Fibroblast of skin of scalp (primary cell): Measurements from ENCODE around the gene PLAAT4. TPM values are rescaled to one million over a fixed set of nuclear protein-coding genes. Genes with fewer than 3 reads are reported as not detected.

ENCODE experiments used
- DNase-seq: peaks from one replicate; pipeline ENCODE4 v3.0.0-alpha.2; 2013
- polyA plus RNA-seq, 2 experiments: library from polyadenylated mRNA; unstranded; fragments of 120-200 nt; gene quantifications; one replicate each; pipeline ENCODE4 v1.2.1, GENCODE V29; 2013; ENCODE audit not compliant: insufficient read length in 2 of 2

PLAAT4 gene, protein sequence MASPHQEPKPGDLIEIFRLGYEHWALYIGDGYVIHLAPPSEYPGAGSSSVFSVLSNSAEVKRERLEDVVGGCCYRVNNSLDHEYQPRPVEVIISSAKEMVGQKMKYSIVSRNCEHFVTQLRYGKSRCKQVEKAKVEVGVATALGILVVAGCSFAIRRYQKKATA
- polyA plus RNA-seq (2013, experiment 1 of 2; ENCODE audit: insufficient read length): 1.7 TPM
- polyA plus RNA-seq (2013, experiment 2 of 2; ENCODE audit: insufficient read length): 3.0 TPM

GRCh38 chr11:63536669-63537292 is at the start of gene PLAAT4:
Gene PLAAT4 (plus strand): TSS chr11:63536808. CDS start chr11:63536869, 61 bp downstream.
- peak; percentile 56 for DNase-seq

DNA sequence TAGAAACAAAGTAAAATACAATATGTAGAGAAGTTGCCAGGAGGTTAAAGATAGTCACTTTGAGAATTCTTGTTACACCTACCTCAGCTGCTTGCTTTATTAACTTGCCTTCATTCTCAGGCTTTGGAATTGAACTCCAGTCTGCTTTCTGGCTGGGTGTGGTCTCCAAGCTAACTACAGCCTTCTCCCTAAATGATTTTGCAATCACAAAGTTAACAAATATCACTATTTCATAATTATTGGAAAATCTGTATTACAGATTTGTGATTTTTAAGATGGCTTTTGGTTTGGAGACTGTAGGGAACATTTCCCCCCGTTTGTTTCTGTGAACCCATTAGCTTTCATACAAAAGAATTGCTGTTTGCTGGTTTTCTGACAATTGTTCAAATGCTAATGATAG is 47.8 kb upstream of the PLAAT4 start:
- DNase-seq: no peak

GRCh38 chr11:63489879-63490278 is 46.7 kb upstream of the PLAAT4 start:
- DNase-seq: no peak

DNA sequence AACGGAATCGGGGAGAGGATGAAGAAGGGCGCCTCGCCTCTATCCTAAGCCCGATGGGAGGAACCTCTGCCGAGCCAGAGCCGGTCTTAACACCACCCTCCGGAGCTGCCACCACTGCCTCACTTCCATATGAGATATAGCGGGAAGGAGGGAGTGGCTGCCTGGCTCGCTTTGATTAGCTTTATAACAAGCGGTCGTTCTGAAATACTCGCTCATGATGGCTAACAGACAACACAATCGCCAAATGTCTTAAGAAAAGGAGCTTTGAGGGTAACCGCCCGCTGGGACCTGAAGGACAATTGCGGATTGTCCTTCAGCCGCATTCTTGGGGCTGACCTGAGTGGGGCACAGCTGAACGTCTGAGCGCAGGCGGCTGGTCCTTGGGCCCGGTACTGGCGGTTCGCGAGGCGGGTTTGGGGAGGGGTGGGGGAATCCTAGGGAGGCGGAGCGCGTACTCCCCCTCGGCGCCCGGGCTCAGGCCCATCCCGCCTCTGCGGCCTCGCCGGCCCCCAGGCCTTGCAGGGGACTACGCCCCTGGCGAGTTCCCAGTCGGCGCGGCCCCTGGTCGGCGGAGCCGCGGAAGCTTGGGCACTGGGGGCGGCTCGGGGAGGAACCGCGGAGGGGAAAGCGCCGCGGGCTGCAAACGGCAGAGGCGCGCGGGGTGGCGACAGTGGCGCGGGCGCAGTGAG is 45.9 kb upstream of the PLAAT4 start, which contains the start of gene PLAAT5:
Gene PLAAT5 (minus strand): TSS at position 617 of the 689 bp plus-strand sequence. CDS start 133 bp downstream, at position 484.
- no peak for DNase-seq

GRCh38 chr11:63491240-63491587 is 45.4 kb upstream of the PLAAT4 start:
- DNase-seq: no peak

GRCh38 chr11:63491636-63492372 is 44.8 kb upstream of the PLAAT4 start:
- no peak for DNase-seq

- DNase-seq: no peak
Observed at GRCh38 chr11:63492441-63492840, 44.2 kb upstream of the PLAAT4 start.

- DNase-seq: no peak
Observed at GRCh38 chr11:63493127-63493526, 43.5 kb upstream of the PLAAT4 start.

DNA sequence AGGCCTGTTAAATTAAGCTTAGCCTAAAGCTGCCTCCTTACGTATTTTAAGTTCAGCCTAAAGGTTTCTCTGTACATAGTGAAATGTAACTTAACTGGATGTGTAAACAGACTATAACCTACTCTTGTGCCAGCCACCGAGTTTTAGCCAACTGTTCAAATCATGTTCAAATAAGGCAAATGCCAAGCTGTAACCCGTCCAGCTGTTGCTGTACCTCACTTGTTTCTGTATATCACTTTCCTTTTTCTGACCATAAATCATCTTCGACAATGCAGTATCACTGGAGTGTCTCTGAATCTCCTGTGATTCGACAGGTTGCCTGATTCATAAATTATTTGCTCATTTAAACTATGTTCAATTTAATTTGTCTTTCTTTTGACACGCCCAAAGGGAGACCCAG is 41.6 kb upstream of the PLAAT4 start:
- DNase-seq: no peak

- DNase-seq: no peak
Observed at GRCh38 chr11:63499874-63500273, 36.7 kb upstream of the PLAAT4 start.

DNA sequence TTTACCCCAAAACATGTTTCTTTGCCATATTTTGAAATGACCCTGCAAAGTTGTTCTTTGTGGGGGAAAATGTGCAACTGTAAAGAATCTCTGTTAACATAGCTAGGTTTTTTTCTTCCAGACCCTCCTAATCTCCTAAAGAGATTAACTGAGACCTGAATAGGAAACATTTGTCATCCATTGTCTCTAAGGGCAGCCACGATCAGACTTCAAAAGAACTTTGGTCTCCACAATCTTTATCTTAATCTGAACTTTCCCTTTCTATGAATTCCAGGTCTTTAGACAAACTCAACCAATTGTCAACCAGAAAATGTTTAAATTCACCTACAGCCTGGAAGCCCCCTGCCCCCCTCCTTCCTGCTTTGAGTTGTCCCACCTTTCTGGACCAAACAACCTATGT is 35.4 kb upstream of the PLAAT4 start:
- DNase-seq: no peak

DNA sequence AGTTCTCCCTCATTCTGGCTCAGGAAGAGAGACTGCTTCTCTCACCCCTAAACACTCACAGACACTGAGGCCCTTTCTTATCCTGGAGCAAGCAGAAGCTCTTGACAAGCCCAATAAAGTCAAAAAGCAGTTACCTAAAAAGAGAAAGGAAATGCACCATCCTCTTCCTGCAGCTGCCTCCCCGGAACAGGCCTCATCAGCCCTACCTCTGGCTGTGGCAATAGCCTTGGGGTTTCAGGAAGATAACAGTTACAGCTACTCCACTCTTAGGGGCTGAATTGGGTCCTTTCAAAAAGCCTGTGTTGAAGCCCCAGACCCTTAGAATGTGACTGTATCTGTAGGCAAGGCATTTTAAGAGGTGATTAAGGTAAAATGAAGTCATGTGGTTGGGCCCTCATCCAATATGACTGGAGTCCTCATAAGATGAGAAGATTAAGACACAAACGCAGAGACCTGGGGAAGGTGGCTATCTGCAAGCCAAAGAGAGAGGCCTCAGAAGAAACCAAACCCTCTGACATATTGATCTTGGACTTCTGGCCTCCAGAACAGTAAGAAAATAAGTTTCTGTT is 34.3 kb upstream of the PLAAT4 start:
- no peak for DNase-seq

DNA sequence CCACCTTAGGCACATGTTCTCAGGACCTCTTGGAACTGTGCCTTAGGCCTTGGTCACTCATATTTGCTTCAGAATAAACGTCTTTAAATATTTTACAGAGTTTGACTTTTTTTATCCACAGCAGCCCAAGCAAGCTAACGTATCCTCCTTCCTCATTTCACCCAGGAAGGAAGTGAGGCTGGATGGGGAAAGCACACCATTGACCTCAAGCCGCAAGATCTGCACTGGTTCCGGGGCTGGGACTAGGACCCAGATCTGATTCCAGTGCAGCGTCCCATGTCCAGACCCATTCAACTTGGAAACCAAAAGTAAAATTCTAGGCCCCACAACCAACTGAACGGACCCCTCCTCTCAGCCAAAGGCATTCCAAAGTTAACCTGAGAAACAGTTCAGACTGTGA is 33.1 kb upstream of the PLAAT4 start:
- DNase-seq: no peak

DNA sequence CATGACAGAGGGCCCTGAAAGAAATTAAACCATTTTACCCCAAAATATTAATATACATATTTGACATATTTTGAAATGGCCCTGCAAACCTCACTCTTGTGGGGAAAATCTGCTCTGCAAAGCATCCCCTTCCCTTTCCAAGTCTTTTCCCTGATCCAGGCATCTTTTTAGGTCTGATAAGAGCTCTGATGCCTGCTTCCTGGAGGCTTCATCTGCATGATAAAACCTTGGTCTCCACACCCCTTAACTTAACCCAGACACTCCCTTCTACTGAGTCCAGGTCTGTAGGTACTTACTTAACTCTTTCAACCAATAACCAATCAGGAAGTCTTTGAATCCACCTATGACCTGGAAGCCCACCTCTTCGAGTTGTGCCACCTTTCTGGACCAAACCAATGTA is 32.6 kb upstream of the PLAAT4 start:
- no peak for DNase-seq

GRCh38 chr11:63504933-63505586 is 31.5 kb upstream of the PLAAT4 start:
- no peak for DNase-seq

DNA sequence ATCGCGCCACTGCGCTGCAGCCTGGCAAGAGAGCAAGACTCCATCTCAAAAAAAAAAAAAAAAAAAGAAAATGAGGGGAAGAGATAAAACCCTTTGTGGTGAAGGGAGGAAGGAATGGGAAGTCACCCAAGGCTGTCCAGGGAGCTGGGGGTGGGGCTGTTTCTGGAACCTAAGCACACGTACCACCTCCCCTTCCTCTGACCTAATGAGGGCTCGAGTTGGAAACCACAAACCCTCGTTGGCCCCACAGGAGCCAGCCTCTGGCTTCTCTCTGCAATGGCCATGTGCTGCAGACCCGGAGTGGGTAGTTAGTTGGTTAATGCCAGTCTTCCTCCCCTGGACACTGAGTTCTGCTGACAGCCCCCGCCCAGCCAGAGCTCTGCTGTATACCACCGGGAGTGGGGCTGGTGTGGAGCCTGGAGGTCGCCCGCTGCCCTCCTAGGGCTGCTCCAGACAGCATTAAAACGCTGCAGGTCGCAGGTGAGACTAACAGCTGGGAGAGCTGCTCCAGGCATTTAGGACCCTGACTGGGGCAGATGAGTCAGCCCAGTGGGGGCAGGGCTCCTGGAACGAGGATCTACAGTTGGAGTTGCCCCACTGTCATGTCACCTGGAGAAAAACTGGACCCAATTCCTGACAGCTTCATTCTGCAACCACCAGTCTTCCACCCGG is 30.6 kb upstream of the PLAAT4 start, which contains the start of gene LGALS12:
Gene LGALS12 (plus strand): TSS at position 228 of the 672 bp plus-strand sequence. CDS start 375 bp downstream, at position 603.
- no peak for DNase-seq

GRCh38 chr11:63506876-63507275 is 29.7 kb upstream of the PLAAT4 start:
- no peak for DNase-seq

DNA sequence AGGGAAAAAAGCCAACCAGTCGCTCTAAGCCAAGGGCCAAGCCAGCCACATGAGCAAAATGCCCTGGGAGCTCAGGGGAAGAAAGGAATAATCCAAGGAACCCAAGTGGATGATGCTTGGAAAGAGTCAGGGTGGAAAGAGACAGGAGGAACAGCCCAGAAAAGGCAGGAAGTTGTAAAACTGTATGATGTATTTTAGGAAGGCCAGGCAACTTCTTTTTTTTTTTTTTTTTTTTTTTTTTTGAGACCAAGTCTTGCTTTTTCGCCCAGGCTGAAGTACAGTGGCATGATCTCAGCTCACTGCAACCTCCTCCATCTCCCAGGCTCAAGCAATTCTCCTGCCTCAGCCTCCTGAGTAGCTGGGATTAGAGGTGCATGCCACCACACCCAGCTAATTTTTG is 29.1 kb upstream of the PLAAT4 start:
- no peak for DNase-seq

GRCh38 chr11:63508009-63508408 is 28.6 kb upstream of the PLAAT4 start:
- DNase-seq: no peak

DNA sequence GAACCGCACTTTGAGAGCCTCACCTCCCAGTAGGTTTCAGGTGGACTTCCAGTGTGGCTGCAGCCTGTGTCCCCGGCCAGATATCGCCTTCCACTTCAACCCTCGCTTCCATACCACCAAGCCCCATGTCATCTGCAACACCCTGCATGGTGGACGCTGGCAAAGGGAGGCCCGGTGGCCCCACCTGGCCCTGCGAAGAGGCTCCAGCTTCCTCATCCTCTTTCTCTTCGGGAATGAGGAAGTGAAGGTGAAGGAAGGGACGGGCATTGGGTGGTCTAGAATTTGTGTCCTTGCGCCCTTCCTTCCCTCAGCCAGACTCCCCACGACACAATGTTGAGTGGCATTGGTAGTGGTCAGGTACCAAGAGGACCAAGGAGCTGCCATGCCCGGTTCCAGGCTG is 27.9 kb upstream of the PLAAT4 start:
- DNase-seq: no peak

DNA sequence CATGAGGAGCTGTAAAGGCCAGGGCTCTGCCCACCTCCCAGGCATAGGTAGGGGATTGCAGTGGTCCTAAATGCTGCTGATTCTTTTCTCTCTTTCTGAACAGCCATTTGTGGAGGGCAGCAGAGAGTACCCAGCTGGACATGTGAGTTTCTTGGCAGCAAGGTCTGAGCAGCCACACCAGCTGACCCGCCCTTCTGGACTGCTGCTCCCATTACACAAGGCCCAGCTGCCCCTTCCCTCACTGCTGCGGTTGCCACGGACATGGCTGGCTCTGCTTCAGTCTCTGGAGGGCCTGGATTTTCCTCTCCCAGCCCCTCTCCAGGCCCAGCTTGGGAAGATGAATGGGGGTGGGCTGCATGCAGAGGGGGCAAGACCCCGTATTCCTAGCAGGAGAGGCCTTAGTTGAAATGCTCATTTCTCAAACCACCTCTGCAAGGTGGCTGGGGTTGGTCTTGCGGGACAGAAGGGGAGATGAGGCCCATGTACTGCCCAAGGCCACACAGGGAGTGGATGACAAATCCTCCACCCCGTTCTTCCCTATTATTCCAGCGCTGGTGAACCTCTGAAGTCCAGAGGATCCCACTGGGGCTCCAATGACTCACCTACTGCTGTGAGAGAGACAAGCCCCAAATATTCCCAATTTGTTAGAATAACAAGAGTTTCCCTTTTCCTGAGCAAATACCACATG is 26.1 kb upstream of the PLAAT4 start:
- peak; percentile 82 for DNase-seq
